Cardiac fibroblast (primary cell): ENCODE measurements around the gene SMOC1.

Experiments
- DNase-seq, 2 donors: peaks; one replicate each; pipeline versions ENCODE4 v3.0.0 to v3.0.0-alpha.2; 2010; ENCODE audit warnings: low read depth in 2 of 2
- H3K4me3 ChIP-seq, 2 donors: replicated peaks in 1 of 2; 1 replicate in 1 of 2; 2 replicates in 1 of 2; pipeline ENCODE4 v1.5.1; 2011; ENCODE audit warnings: low read depth in 2 of 2, low read length in 2 of 2, mild to moderate bottlenecking in 2 of 2, moderate library complexity in 1 of 2
- CTCF ChIP-seq: IDR thresholded peaks from one replicate; pipeline ENCODE4 v1.5.1; 2011; ENCODE audit warnings: low read depth, mild to moderate bottlenecking, low read length, inconsistent platforms

Gene SMOC1

GRCh38 chr14:70064136-70064865 lies 185.1 kb downstream of the SMOC1 start:
- no peak for TF ChIP-seq CTCF
- no peak for DNase-seq
- no peak overlapping the region for H3K4me3 ChIP-seq

GRCh38 chr14:70067810-70068209 lies 188.6 kb downstream of the SMOC1 start:
- H3K4me3 ChIP-seq: no peak overlapping the region
- DNase-seq: no peak
- no peak for TF ChIP-seq CTCF

GRCh38 chr14:70069186-70069585 lies 190.0 kb downstream of the SMOC1 start:
- no peak overlapping the region for H3K4me3 ChIP-seq
- no peak for DNase-seq
- TF ChIP-seq CTCF: no peak

- TF ChIP-seq CTCF: peak; percentile 83
- no peak overlapping the region for H3K4me3 ChIP-seq
- peak; percentile 65 to 70 for DNase-seq
These were observed 194.8 kb downstream of the SMOC1 start for GRCh38 chr14:70073924-70074566.

- no peak for DNase-seq
- H3K4me3 ChIP-seq: no peak overlapping the region
- TF ChIP-seq CTCF: no peak
These were observed 197.8 kb downstream of the SMOC1 start for GRCh38 chr14:70077005-70077404.

- no peak for TF ChIP-seq CTCF
- no peak overlapping the region for H3K4me3 ChIP-seq
- DNase-seq: no peak
These were observed 198.5 kb downstream of the SMOC1 start for GRCh38 chr14:70077720-70078119.

- no peak for TF ChIP-seq CTCF
- no peak for DNase-seq
- H3K4me3 ChIP-seq: no peak overlapping the region
These were observed 199.1 kb downstream of the SMOC1 start for GRCh38 chr14:70078329-70078728.
